GM12875 (cell line): ENCODE measurements around the gene ZMYND11.
"Not testable (repeated sequence)": the region's sequence is repeated elsewhere in the genome, so short reads cannot be mapped to it uniquely, and the experiment has no call there.

Experiments
- H3K4me3 ChIP-seq: one replicate; pipeline ENCODE4 v1.5.1; 2011; ENCODE audit warnings: low read depth, low read length, control low read depth
- CTCF ChIP-seq: IDR thresholded peaks from 2 replicates; pipeline ENCODE4 v1.5.1; 2011; ENCODE audit warnings: low read depth, mild to moderate bottlenecking, control low read depth, inconsistent platforms, low read length, moderate library complexity, borderline replicate concordance; ENCODE audit not compliant: insufficient read depth

Gene ZMYND11

GRCh38 chr10:260819-261429, 125.7 kb downstream of the ZMYND11 start:
- no peak for TF ChIP-seq CTCF

GRCh38 chr10:264160-265073, 129.2 kb downstream of the ZMYND11 start:
- H3K4me3 ChIP-seq, result not testable (repeated sequence)

More at GRCh38 chr10:260819-261429, 125.7 kb downstream of the ZMYND11 start:
- H3K4me3 ChIP-seq, result no peak overlapping the region

GRCh38 chr10:265074-265440, 129.8 kb downstream of the ZMYND11 start:
- H3K4me3 ChIP-seq, result not testable (repeated sequence)

- H3K4me3 ChIP-seq, result not testable (repeated sequence)
These were observed 130.7 kb downstream of the ZMYND11 start for GRCh38 chr10:265816-266588.

- TF ChIP-seq CTCF, result no peak
- H3K4me3 ChIP-seq, result no peak overlapping the region
These were observed 131.7 kb downstream of the ZMYND11 start for GRCh38 chr10:266974-267425.

- H3K4me3 ChIP-seq, result no peak overlapping the region
- TF ChIP-seq CTCF, result no peak
These were observed 132.4 kb downstream of the ZMYND11 start for GRCh38 chr10:267705-268104.

GRCh38 chr10:269440-270074, 134.3 kb downstream of the ZMYND11 start:
- no peak for TF ChIP-seq CTCF

GRCh38 chr10:271201-271600, 135.9 kb downstream of the ZMYND11 start:
- H3K4me3 ChIP-seq, result no peak overlapping the region
- TF ChIP-seq CTCF, result no peak

More at GRCh38 chr10:269440-270074, 134.3 kb downstream of the ZMYND11 start:
- no peak overlapping the region for H3K4me3 ChIP-seq
